A673 (cell line): ENCODE measurements around the gene MLH3.

Experiments
- CTCF ChIP-seq: fragments of 300-800, 200-600 bp; sonication (generic); conservative IDR thresholded peaks from 2 replicates; pipeline ENCODE4 v1.5.1; 2017; ENCODE audit warnings: low read depth, mild to moderate bottlenecking, antibody characterized with exemption, low read length, moderate library complexity, mixed read lengths
- EZH2 ChIP-seq: fragments of 200-600 bp; sonication (generic); IDR thresholded peaks from 2 replicates; pipeline ENCODE4 v1.6.1; 2017; ENCODE audit warnings: borderline replicate concordance, low read depth, mild to moderate bottlenecking, mixed read lengths, antibody characterized with exemption, low read length; ENCODE audit not compliant: poor library complexity, severe bottlenecking

- TF ChIP-seq CTCF = no peak
- TF ChIP-seq EZH2 = no peak
Measured at GRCh38 chr14:74968811-74969210, 82.5 kb downstream of the MLH3 start.
